ENCODE data around the gene PFAS.

PFAS gene

GRCh38 chr17:8225813-8226535 lies 23.1 kb upstream of the PFAS start:
- DNase-seq (ENCODE audit: low read depth in 1 of 2, low spot score in 1 of 2) = peak; percentile 25 to 55
- Histone ChIP-seq H3K27ac (replicated peaks) (peak overlapping the region; percentile 72), H3K27me3 (ENCODE audit: insufficient read depth, poor library complexity, severe bottlenecking) (no peaks in the 10 kb centered on the region), H3K4me3 (replicated peaks; ENCODE audit: insufficient read depth, low read length) (peak overlapping the region; percentile 27)
- TF ChIP-seq GABPA (IDR thresholded peaks at IDR 0.05; ENCODE audit: low read depth) (no peak), SPI1 (IDR thresholded peaks at IDR 0.05; ENCODE audit: borderline replicate concordance, low read depth) (no peak), POLR2AphosphoS5 (IDR thresholded peaks at IDR 0.05; ENCODE audit: low read depth) (no peak)
- TF ChIP-seq, protein P1, sequence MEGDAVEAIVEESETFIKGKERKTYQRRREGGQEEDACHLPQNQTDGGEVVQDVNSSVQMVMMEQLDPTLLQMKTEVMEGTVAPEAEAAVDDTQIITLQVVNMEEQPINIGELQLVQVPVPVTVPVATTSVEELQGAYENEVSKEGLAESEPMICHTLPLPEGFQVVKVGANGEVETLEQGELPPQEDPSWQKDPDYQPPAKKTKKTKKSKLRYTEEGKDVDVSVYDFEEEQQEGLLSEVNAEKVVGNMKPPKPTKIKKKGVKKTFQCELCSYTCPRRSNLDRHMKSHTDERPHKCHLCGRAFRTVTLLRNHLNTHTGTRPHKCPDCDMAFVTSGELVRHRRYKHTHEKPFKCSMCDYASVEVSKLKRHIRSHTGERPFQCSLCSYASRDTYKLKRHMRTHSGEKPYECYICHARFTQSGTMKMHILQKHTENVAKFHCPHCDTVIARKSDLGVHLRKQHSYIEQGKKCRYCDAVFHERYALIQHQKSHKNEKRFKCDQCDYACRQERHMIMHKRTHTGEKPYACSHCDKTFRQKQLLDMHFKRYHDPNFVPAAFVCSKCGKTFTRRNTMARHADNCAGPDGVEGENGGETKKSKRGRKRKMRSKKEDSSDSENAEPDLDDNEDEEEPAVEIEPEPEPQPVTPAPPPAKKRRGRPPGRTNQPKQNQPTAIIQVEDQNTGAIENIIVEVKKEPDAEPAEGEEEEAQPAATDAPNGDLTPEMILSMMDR (IDR thresholded peaks at IDR 0.05; ENCODE audit: insufficient read depth, low read length) = no peak
- TF ChIP-seq, protein P2, sequence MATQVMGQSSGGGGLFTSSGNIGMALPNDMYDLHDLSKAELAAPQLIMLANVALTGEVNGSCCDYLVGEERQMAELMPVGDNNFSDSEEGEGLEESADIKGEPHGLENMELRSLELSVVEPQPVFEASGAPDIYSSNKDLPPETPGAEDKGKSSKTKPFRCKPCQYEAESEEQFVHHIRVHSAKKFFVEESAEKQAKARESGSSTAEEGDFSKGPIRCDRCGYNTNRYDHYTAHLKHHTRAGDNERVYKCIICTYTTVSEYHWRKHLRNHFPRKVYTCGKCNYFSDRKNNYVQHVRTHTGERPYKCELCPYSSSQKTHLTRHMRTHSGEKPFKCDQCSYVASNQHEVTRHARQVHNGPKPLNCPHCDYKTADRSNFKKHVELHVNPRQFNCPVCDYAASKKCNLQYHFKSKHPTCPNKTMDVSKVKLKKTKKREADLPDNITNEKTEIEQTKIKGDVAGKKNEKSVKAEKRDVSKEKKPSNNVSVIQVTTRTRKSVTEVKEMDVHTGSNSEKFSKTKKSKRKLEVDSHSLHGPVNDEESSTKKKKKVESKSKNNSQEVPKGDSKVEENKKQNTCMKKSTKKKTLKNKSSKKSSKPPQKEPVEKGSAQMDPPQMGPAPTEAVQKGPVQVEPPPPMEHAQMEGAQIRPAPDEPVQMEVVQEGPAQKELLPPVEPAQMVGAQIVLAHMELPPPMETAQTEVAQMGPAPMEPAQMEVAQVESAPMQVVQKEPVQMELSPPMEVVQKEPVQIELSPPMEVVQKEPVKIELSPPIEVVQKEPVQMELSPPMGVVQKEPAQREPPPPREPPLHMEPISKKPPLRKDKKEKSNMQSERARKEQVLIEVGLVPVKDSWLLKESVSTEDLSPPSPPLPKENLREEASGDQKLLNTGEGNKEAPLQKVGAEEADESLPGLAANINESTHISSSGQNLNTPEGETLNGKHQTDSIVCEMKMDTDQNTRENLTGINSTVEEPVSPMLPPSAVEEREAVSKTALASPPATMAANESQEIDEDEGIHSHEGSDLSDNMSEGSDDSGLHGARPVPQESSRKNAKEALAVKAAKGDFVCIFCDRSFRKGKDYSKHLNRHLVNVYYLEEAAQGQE (IDR thresholded peaks at IDR 0.05; ENCODE audit: insufficient replicate concordance, low read depth) = no peak

DNA sequence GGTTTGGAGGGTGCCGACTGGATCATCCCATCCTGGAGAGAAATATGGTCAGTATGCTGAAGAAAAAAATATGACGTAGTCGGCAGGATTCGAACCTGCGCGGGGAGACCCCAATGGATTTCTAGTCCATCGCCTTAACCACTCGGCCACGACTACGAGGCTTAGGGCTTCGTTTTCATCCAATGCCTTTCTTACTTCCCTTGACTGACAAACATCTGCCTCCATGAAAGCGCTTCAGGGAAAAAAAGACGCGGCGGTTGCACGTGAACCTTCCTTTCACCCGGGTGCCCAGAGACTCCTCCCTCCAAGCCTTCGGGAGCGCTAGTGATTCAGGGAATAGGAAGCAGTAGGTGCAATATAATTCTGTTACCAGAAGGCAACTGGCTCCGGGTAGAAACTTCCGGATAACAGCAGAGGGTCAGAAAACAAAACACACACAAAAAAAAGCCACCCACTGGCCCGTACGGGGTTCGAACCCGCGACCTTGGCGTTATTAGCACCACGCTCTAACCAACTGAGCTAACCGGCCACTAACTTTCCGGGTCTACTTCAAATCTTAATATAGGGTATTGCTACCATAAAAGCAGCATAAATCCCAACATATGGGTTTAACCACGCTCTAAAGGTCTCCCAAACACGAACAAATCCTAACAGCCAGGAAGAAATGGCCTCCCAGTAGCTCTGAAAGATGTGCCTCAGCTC lies 22.4 kb upstream of the PFAS start:
- peak; percentile 55 to 64 for DNase-seq (ENCODE audit: low read depth in 1 of 2, low spot score in 1 of 2)
- no peak for TF ChIP-seq SPI1 (IDR thresholded peaks at IDR 0.05; ENCODE audit: borderline replicate concordance, low read depth)
- TF ChIP-seq POLR2AphosphoS5 (IDR thresholded peaks at IDR 0.05; ENCODE audit: low read depth) = peak; percentile 41; the same call in 1 of the 2 replicates
- TF ChIP-seq, protein P2 (IDR thresholded peaks at IDR 0.05; ENCODE audit: insufficient replicate concordance, low read depth) = no peak
- TF ChIP-seq GABPA (IDR thresholded peaks at IDR 0.05; ENCODE audit: low read depth) = peak; percentile 70

GRCh38 chr17:8227238-8227581 lies 21.9 kb upstream of the PFAS start:
- DNase-seq (ENCODE audit: low read depth in 1 of 2, low spot score in 1 of 2) = no peak
- H3K4me3 ChIP-seq (replicated peaks; ENCODE audit: insufficient read depth, low read length) = peak overlapping the region; percentile 27
- H3K27ac ChIP-seq (replicated peaks) = peak overlapping the region; percentile 72
- no peaks in the 10 kb centered on the region for H3K27me3 ChIP-seq (ENCODE audit: insufficient read depth, poor library complexity, severe bottlenecking)
- TF ChIP-seq POLR2AphosphoS5 (IDR thresholded peaks at IDR 0.05; ENCODE audit: low read depth) (no peak), GABPA (IDR thresholded peaks at IDR 0.05; ENCODE audit: low read depth) (no peak), SPI1 (IDR thresholded peaks at IDR 0.05; ENCODE audit: borderline replicate concordance, low read depth) (no peak)
- TF ChIP-seq, protein P1 (IDR thresholded peaks at IDR 0.05; ENCODE audit: insufficient read depth, low read length) = no peak
- TF ChIP-seq, protein P2 (IDR thresholded peaks at IDR 0.05; ENCODE audit: insufficient replicate concordance, low read depth) = no peak

More for the DNA sequence above, 22.4 kb upstream of the PFAS start:
- Histone ChIP-seq H3K4me3 (replicated peaks; ENCODE audit: insufficient read depth, low read length) (peak overlapping the region; percentile 27), H3K27ac (replicated peaks) (peak overlapping the region; percentile 72), H3K27me3 (ENCODE audit: insufficient read depth, poor library complexity, severe bottlenecking) (no peaks in the 10 kb centered on the region)
